SK-N-MC (cell line): ENCODE data around the gene NVL.

Source experiments
- EZH2 ChIP-seq: fragments of 200-600 bp; sonication (generic); IDR thresholded peaks from one replicate; pipeline ENCODE4 v1.6.1; 2017; ENCODE audit warnings: antibody characterized with exemption
- POLR2AphosphoS5 ChIP-seq: IDR thresholded peaks from 2 replicates; pipeline ENCODE4 v1.6.1; 2012; ENCODE audit warnings: mild to moderate bottlenecking, low read depth, low read length, borderline replicate concordance

GRCh38 chr1:224177356-224177999 lies 152.5 kb downstream of the NVL start:
- no peak for TF ChIP-seq POLR2AphosphoS5
- no peak for TF ChIP-seq EZH2
